ENCODE data around the gene FRMD8. TPM values are rescaled to one million over a fixed set of nuclear protein-coding genes. Genes with fewer than 3 reads are reported as not detected.

FRMD8 gene
- total and polyA plus RNA-seq, 4 donors, result 2.8 to 22.8 (median 15.0) TPM

- Histone ChIP-seq H3K27ac (ENCODE audit: low read depth in 1 of 2, low read length in 2 of 2) (no peak overlapping the region), H3K4me3 (ENCODE audit: low read depth in 1 of 3, low read length in 3 of 3) (no peak overlapping the region), H3K27me3 (ENCODE audit: control insufficient read depth in 4 of 4, insufficient read depth in 4 of 4, low read length in 3 of 4) (no peaks in the 10 kb centered on the region), H3K9ac (ENCODE audit: low read depth in 1 of 2, low read length in 2 of 2) (no peak overlapping the region), H3K4me1 (ENCODE audit: control insufficient read depth in 4 of 4, insufficient read depth in 4 of 4, low read length in 3 of 4) (peaks cover 0 to 16% (median 10%) of the 10 kb centered on the region in 4 donors), H3K9me3 (ENCODE audit: control insufficient read depth in 4 of 4, low read length in 3 of 4) (no peaks in the 10 kb centered on the region), H3K36me3 (ENCODE audit: control insufficient read depth in 4 of 4, insufficient read depth in 3 of 4, low read depth in 1 of 4, low read length in 3 of 4) (no peaks in the 10 kb centered on the region)
- 95% methylated on average over 3 of the region's 3 CpGs for WGBS
- no peak for DNase-seq (ENCODE audit: low spot score)
- no peak for TF ChIP-seq REST (IDR thresholded peaks at IDR 0.05)
- TF ChIP-seq FOXA1 (IDR thresholded peaks at IDR 0.05), result no peak
- no peak for TF ChIP-seq RAD21 (IDR thresholded peaks at IDR 0.05)
- no peak for TF ChIP-seq FOXA2 (IDR thresholded peaks at IDR 0.05)
- TF ChIP-seq HNF4A (conservative IDR thresholded peaks at IDR 0.05), result no peak
- TF ChIP-seq GABPA (IDR thresholded peaks at IDR 0.05 in 1 of 2, conservative IDR thresholded peaks at IDR 0.05 in 1 of 2), result no peak
- no peak for TF ChIP-seq CTCF (IDR thresholded peaks at IDR 0.05; ENCODE audit: low read depth, low read length, missing input control)
- no peak for TF ChIP-seq ZBTB33 (IDR thresholded peaks at IDR 0.05)
- TF ChIP-seq EGR1 (IDR thresholded peaks at IDR 0.05; ENCODE audit: low read depth in 2 of 2), result no peak
- TF ChIP-seq HNF4G (IDR thresholded peaks at IDR 0.05), result no peak
- TF ChIP-seq NR2F2 (IDR thresholded peaks at IDR 0.05), result no peak
- no peak for TF ChIP-seq MAX (IDR thresholded peaks at IDR 0.05)
- no peak for TF ChIP-seq TAF1 (conservative IDR thresholded peaks at IDR 0.05)
- no peak for TF ChIP-seq ATF3 (IDR thresholded peaks at IDR 0.05)
Observed at GRCh38 chr11:65456418-65456817, 70.0 kb downstream of the FRMD8 start.

- 90% methylated on average over 7 of the region's 7 CpGs for WGBS
- H3K27ac ChIP-seq (ENCODE audit: low read depth in 1 of 2, low read length in 2 of 2), result no peak overlapping the region
- H3K4me1 ChIP-seq (ENCODE audit: control insufficient read depth in 4 of 4, insufficient read depth in 4 of 4, low read length in 3 of 4), result peaks cover 0 to 16% (median 11%) of the 10 kb centered on the region in 4 donors
- H3K4me3 ChIP-seq (ENCODE audit: low read depth in 1 of 3, low read length in 3 of 3), result no peak overlapping the region
- H3K9me3 ChIP-seq (ENCODE audit: control insufficient read depth in 4 of 4, low read length in 3 of 4), result no peaks in the 10 kb centered on the region
- H3K36me3 ChIP-seq (ENCODE audit: control insufficient read depth in 4 of 4, insufficient read depth in 3 of 4, low read depth in 1 of 4, low read length in 3 of 4), result no peaks in the 10 kb centered on the region
- H3K9ac ChIP-seq (ENCODE audit: low read depth in 1 of 2, low read length in 2 of 2), result no peak overlapping the region
- DNase-seq (ENCODE audit: low spot score), result no peak
- H3K27me3 ChIP-seq (ENCODE audit: control insufficient read depth in 4 of 4, insufficient read depth in 4 of 4, low read length in 3 of 4), result no peaks in the 10 kb centered on the region
- TF ChIP-seq ATF3 (IDR thresholded peaks at IDR 0.05), result no peak
- no peak for TF ChIP-seq FOXA1 (IDR thresholded peaks at IDR 0.05)
- TF ChIP-seq EGR1 (IDR thresholded peaks at IDR 0.05; ENCODE audit: low read depth in 2 of 2), result no peak
- no peak for TF ChIP-seq SP1 (IDR thresholded peaks at IDR 0.05)
- no peak for TF ChIP-seq JUND (IDR thresholded peaks at IDR 0.05)
- TF ChIP-seq NR2F2 (IDR thresholded peaks at IDR 0.05), result no peak
- TF ChIP-seq GABPA (IDR thresholded peaks at IDR 0.05 in 1 of 2, conservative IDR thresholded peaks at IDR 0.05 in 1 of 2), result no peak
- TF ChIP-seq RAD21 (IDR thresholded peaks at IDR 0.05), result no peak
- TF ChIP-seq HNF4A (conservative IDR thresholded peaks at IDR 0.05), result no peak
- TF ChIP-seq CTCF (IDR thresholded peaks at IDR 0.05; ENCODE audit: low read depth, low read length, missing input control), result no peak
- TF ChIP-seq RXRA (IDR thresholded peaks at IDR 0.05), result no peak
- TF ChIP-seq REST (IDR thresholded peaks at IDR 0.05), result no peak
- no peak for TF ChIP-seq TAF1 (conservative IDR thresholded peaks at IDR 0.05)
Observed at GRCh38 chr11:65459552-65459951, 73.1 kb downstream of the FRMD8 start.
